HS-5 (cell line): ENCODE measurements around the gene DYNLL2.
"Not testable (repeated sequence)": the region's sequence is repeated elsewhere in the genome, so short reads cannot be mapped to it uniquely, and the experiment has no call there.

Experiments used
- DNase-seq: peaks from one replicate; pipeline ENCODE4 v3.0.0-alpha.2; 2012; ENCODE audit warnings: low read depth

The DYNLL2 gene

GRCh38 chr17:58101898-58102297 is 18.7 kb downstream of the DYNLL2 start:
- DNase-seq, result not testable (repeated sequence)

DNA sequence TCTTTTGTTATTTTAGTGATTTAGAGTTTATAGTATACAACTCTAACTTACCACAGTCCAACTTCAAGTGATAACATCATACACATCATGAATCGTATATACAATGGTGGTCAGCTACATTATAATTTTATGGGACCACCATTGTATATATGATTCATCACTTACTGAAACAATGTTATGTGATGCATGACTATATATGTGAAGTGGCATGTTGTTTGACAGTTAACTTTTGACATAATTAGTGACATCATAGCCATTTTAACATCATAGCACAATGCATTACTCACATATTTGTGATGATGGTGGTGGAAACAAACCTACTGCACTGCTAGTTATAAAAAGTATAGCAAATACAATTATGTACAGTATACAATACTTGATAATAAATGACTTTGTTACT is 21.9 kb downstream of the DYNLL2 start:
- DNase-seq, result no peak

DNA sequence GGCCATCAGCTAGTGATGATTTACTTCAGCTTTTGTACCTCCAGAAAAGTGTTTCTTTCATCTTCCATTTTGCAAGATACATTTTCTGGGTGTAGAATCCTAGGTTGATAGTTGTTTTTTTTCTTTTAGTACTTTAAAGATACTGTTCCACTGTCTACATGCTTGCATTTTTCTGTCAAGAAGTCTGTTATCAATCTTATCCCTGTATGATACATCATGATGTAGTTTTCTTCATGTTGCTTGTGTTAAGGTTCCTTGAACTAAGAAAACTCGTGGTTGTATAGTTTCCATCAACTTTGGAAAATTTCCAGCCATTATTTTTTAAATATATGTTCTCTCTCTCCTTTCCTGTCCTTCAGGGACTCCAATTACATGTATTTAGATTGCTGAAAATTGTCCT is 24.1 kb downstream of the DYNLL2 start:
- no peak for DNase-seq

- DNase-seq, result no peak
Observed at GRCh38 chr17:58109197-58109596, 26.0 kb downstream of the DYNLL2 start.

- DNase-seq, result no peak
Observed at GRCh38 chr17:58110012-58110411, 26.8 kb downstream of the DYNLL2 start.

DNA sequence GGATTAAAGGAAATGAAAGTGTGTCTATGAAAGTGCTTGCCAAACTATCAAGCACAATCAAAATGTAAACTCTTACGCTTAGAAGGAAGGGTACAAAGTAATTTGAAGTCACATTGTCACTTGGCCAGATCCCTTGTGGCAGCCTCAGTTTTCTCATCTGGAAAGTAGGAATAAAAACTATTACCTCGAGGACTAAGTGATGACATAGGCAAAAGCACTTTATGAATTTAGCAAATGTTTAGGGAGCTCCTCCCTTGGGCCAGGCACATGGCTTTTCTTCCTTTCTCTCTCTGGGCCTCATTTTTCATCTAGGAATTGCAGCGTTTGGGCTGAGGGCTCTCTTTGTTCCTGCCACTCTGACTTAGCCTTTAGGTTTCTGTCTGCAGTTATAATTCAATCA is 28.5 kb downstream of the DYNLL2 start:
- no peak for DNase-seq

- peak; percentile 28 for DNase-seq
Observed at GRCh38 chr17:58112970-58113631, 29.9 kb downstream of the DYNLL2 start.

DNA sequence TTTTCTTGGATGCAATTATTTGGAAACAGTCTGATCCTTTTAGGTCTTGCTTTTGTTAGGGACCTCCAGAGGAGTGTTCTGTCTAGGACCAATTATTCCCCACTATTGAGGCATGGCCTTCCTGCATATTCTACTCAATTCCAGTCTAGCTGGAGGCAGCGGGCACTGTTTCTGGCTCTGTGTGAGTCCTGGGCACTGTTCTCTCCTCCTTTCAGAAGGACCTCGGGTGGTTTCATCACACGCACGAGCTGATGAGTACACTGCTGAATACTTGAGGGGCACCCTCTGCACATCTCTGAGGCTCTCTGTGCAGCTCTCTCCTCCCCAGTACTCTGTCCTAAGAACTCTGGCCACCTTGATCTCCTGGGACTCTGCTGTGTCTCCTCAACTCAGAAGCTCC is 30.7 kb downstream of the DYNLL2 start:
- no peak for DNase-seq

DNA sequence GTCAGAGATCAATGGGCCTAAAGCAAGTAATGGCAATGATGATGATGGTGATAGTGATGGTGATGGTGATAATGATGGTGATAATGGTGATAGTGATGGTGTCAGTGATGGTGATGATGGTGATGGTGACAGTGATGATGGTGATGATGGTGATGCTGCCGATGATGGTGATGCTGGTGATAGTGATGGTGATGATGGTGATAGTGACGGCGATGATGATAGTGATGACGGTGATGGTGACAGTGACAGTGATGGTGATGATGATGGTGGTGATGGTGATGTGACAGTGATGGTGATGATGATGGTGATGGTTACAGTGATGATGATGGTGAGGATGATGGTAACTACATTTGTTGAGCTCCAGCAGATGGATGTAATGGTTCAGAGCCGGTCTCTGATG is 34.2 kb downstream of the DYNLL2 start:
- no peak for DNase-seq

GRCh38 chr17:58119491-58119890 is 36.3 kb downstream of the DYNLL2 start:
- DNase-seq, result no peak

DNA sequence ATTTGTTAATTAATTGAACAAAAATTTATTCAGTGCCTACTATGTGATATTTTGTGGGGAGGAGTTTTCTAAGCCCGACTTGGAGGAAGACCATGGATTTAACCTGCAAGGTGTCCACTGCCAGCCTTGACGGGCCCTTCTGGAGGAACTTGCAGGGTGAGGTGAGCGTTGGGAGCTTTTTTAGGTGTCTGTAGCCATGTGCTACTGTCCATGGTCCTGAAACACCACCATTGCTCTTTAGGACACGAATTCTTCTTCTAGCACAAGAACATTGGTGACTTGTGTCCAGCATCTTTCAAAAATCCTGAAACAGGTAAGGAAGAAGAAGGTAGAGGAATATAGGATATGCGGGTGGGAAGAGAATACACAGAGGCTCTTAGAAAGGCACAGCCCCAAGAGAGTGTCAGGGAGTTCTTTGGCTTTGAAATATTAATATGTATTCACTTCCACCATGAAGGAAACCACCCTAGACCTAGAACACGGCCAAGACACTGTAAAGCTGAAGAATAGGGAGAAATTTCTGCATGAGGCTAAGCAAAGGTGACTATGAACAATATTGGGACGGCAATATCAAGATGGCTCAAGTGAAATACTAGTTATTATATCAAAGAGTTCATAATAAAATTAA is 37.1 kb downstream of the DYNLL2 start:
- DNase-seq, result no peak

DNA sequence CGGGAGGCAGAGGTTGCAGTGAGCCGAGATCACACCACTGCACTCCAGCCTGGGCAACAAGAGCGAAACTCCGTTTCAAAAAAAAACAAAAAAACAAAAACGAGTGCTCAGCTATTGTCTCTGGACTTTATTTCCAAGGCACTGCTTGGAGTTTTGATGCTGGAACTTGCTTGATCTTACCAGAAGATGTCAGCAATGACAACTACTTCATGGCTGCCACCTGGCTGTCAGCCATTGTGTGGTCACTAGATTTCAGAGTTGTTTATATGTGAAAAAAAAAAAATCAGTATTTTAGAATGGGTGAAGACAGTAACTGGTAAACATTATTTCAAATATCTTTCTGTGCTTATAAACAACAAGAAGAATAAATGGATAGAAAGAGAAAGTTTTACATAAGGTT is 38.7 kb downstream of the DYNLL2 start:
- no peak for DNase-seq

DNA sequence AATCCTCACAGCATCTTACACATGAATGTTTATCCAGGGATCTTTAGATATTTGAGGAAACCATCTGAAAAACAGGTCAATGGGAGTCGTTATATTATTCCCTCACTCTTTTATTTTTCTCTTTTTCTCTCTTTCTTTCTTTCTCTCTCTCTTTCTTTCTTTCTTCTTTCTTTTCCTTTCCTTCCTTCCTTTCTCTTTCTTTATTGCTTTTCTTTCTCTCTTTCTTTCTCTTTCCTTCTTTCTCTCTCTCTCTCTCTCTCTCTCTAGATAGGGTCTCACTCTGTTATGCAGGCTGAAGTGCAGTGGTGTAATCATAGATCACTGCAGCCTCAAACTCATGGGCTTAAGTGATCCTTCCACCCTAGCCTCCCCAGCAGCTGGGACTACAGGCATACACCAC is 44.6 kb downstream of the DYNLL2 start:
- DNase-seq, result no peak

- DNase-seq, result not testable (repeated sequence)
Observed at GRCh38 chr17:58132697-58133096, 49.5 kb downstream of the DYNLL2 start.

DNA sequence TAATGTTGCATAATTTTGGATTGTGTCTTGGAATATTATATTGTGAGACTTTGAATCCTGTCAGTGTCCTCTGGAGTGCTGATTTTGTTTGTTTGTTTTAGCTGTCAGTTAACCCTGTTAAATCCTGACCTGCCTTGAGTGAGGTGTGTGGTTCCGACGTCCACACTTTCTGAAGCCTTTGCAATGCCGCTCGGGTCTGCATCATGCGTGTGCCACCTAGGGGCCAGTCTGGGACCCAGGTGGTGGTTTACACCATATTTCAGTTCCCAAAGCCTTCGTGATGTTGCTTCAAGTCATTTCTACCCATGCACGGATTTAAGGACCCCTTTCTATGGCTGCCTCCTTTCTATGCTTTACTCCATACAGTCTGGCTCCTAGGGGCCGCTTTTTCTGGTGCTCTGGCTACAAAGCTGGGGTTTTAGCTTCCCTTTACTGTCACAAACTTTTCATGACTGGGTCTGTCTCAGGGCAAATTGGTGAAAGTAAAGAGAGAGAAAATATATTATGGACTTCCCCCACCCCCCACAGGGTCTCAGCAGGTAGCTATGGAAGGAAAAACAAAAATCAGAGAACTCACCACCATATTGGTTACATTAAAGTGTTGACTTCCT is 53.6 kb downstream of the DYNLL2 start:
- no peak for DNase-seq

DNA sequence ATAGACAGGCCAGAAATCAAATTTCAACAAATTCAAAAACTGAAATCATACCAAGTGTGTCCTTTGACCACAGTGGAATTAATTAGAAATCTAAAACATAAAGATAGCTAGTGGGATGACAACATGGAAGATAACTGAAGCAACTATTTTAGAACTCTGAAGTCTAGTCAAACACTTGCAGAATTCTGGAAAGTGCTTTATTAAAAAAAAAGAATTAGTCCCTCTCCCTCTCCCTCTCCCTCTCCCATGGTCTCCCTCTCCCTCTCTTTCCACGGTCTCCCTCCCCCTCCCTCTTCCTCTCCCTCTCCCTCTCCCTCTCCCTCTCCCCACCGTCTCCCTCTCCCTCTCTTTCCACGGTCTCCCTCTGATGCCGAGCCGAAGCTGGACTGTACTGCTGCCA is 58.3 kb downstream of the DYNLL2 start:
- DNase-seq, result no peak

- DNase-seq, result not testable (repeated sequence)
Observed at GRCh38 chr17:58143335-58143734, 60.1 kb downstream of the DYNLL2 start.

DNA sequence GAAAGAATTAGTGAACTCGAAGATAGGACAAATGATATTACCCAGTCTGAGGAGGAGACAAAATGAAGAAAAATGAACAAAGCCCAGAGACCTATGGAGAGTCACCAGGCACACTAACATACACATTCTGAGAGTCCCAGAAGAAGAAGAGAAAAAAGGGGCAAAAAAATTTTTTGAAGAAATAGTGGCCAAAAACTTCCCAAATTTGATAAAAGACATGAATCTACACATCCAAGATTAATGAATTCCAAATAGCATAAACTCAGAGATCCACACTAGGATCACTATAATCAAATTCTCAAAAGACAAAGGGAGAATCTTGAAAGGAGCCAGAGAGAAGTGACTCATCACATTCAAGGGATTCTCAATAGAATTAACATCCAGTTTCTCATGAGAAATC is 61.6 kb downstream of the DYNLL2 start:
- DNase-seq, result no peak
